WTC11 (cell line): ENCODE data around the gene WIPF3. TPM values are rescaled to one million over a fixed set of nuclear protein-coding genes. Genes with fewer than 3 reads are reported as not detected.

ENCODE experiments used
- ATAC-seq: fragments of 200-7000 bp; cut with Tn5 transposase; 2 replicates; pipeline ENCODE4 v1.10.0; 2021; ENCODE audit warnings: mild to moderate bottlenecking, moderate library complexity
- CTCF ChIA-PET: fragments of 300-600 bp; sonication (Branson Sonifier 250); formaldehyde crosslinking; loops from one replicate; lab custom pipeline; 2021; ENCODE audit warnings: antibody characterized with exemption; lab: Charles Lee
- POLR2A ChIA-PET: fragments of 350-600 bp; sonication (Branson Sonifier 250); formaldehyde crosslinking; loops from one replicate; lab custom pipeline; 2021; ENCODE audit warnings: antibody characterized with exemption; lab: Charles Lee
- DNase-seq: peaks from one replicate; pipeline ENCODE4 v3.0.0; 2021; ENCODE audit warnings: low spot score
- H3K27ac Mint-ChIP-seq: 2 replicates; pipeline ENCODE4 v1.8.0; 2021; ENCODE audit warnings: mixed read lengths
- H3K27me3 Mint-ChIP-seq: 2 replicates; pipeline ENCODE4 v1.8.0; 2021; ENCODE audit warnings: low read depth, mild to moderate bottlenecking, moderate library complexity, mixed read lengths
- H3K36me3 Mint-ChIP-seq: 2 replicates; pipeline ENCODE4 v1.8.0; 2021; ENCODE audit warnings: mixed read lengths
- H3K4me1 Mint-ChIP-seq: 2 replicates; pipeline ENCODE4 v1.8.0; 2022; ENCODE audit warnings: mixed read lengths
- H3K4me3 Mint-ChIP-seq: 2 replicates; pipeline ENCODE4 v1.8.0; 2021; ENCODE audit warnings: mild to moderate bottlenecking, moderate library complexity, mixed read lengths
- H3K9me3 Mint-ChIP-seq: 2 replicates; pipeline ENCODE4 v1.8.0; 2021; ENCODE audit warnings: mixed read lengths
- CREM ChIP-seq: sonication (generic); formaldehyde crosslinking; IDR thresholded peaks from 2 replicates; pipeline ENCODE4 v1.8.1; 2022; ENCODE audit warnings: mild to moderate bottlenecking, missing genetic modification reagents, moderate library complexity
- FOXK1 ChIP-seq: sonication (generic); formaldehyde crosslinking; IDR thresholded peaks from 2 replicates; pipeline ENCODE4 v1.8.0; 2022; ENCODE audit warnings: mild to moderate bottlenecking, moderate library complexity, missing genetic modification reagents
- GRHL2 ChIP-seq: fragments of 250-450 bp; sonication (Bioruptor Pico); IDR thresholded peaks from 2 replicates; pipeline ENCODE4 v1.8.0; 2022; ENCODE audit warnings: mild to moderate bottlenecking, moderate library complexity; ENCODE audit not compliant: insufficient replicate concordance, severe bottlenecking
- JAZF1 ChIP-seq: fragments of 250-450 bp; sonication (Bioruptor Pico); IDR thresholded peaks from 2 replicates; pipeline ENCODE4 v1.9.0; 2021; ENCODE audit warnings: moderate library complexity, mild to moderate bottlenecking, inconsistent platforms
- JUN ChIP-seq: sonication (generic); formaldehyde crosslinking; IDR thresholded peaks from 2 replicates; pipeline ENCODE4 v1.8.0; 2023; ENCODE audit warnings: mild to moderate bottlenecking, missing genetic modification reagents
- NFE2L1 ChIP-seq: sonication (generic); formaldehyde crosslinking; IDR thresholded peaks from 2 replicates; pipeline ENCODE4 v1.8.1; 2023; ENCODE audit warnings: missing genetic modification reagents
- NR2C2 ChIP-seq: sonication (generic); formaldehyde crosslinking; IDR thresholded peaks from 2 replicates; pipeline ENCODE4 v1.8.0; 2022; ENCODE audit warnings: mild to moderate bottlenecking, missing genetic modification reagents
- PRRX2 ChIP-seq: fragments of 250-450 bp; sonication (Bioruptor Pico); IDR thresholded peaks from 2 replicates; pipeline ENCODE4 v1.8.0; 2021; ENCODE audit warnings: mild to moderate bottlenecking
- SOX15 ChIP-seq: fragments of 250-450 bp; sonication (Bioruptor Pico); IDR thresholded peaks from 2 replicates; pipeline ENCODE4 v1.9.0; 2021; ENCODE audit warnings: mild to moderate bottlenecking
- TCF7 ChIP-seq: sonication (generic); formaldehyde crosslinking; IDR thresholded peaks from 2 replicates; pipeline ENCODE4 v1.8.0; 2022; ENCODE audit warnings: mild to moderate bottlenecking, low read depth, missing genetic modification reagents, moderate library complexity
- ZNF121 ChIP-seq: sonication (generic); formaldehyde crosslinking; IDR thresholded peaks from 2 replicates; pipeline ENCODE4 v1.8.0; 2023; ENCODE audit warnings: missing genetic modification reagents
- total RNA-seq: library from RNA; stranded (reverse); gene quantifications from 3 replicates; pipeline ENCODE4 v1.2.3, GENCODE V29; 2021
- TF ChIP-seq, protein P1 (sequence below): fragments of 250-450 bp; sonication (Bioruptor Pico); IDR thresholded peaks from 2 replicates; pipeline ENCODE4 v1.9.0; 2021; ENCODE audit warnings: mild to moderate bottlenecking
- TF ChIP-seq, protein P2 (sequence below): sonication (generic); formaldehyde crosslinking; IDR thresholded peaks from 2 replicates; pipeline ENCODE4 v1.8.0; 2022; ENCODE audit warnings: mild to moderate bottlenecking, missing genetic modification reagents
- TF ChIP-seq, protein P3 (sequence below): sonication (generic); formaldehyde crosslinking; IDR thresholded peaks from 2 replicates; pipeline ENCODE4 v1.8.0; 2022; ENCODE audit warnings: missing genetic modification reagents
- TF ChIP-seq, protein P4 (sequence below): sonication (generic); formaldehyde crosslinking; IDR thresholded peaks from 2 replicates; pipeline ENCODE4 v1.8.1; 2022; ENCODE audit warnings: missing genetic modification reagents, borderline replicate concordance
- TF ChIP-seq, protein P5 (sequence below): sonication (generic); formaldehyde crosslinking; IDR thresholded peaks from 2 replicates; pipeline ENCODE4 v1.8.0; 2022; ENCODE audit warnings: mild to moderate bottlenecking, missing genetic modification reagents

Gene WIPF3
- total RNA-seq, 1 experiment from 2014 or later: 9.9 TPM

DNA sequence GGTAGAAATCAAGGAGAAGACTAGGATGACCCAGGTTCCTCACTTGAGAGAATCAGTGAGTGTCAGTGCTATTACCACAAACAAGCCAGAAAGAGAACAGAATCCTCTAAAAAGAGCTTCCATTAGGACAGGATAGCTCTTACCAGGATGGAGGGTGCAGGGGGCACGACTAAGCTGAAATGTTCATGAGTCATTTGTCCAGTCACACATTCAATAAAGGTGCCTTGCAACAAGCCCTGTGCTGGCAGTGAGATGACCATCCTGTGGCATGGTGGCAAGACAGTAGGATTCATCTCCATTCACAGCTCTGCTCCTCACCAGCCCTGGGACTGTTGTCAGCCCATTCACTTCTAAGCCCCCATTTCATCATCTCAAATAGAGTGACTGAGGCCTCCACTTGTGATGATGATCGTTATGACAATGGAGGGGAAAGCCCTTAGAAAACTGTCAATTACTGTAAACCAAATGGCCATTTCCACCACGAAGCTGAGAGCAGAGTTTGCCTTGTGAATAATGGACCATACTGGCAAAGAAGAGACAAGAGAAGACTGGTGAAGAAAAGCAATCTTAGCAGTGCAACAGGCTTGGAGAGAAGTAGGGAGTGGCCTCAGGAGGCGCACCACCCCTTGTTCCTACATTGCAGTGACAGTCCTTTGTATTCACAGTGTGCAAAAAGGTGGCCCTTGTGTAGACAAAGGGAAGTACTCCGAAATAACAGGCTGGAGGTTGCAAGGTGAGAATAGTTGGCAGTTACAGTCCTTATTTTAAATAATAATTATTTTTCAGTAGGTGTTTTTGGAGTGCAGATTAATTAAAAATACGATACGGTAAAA, 9.0 kb upstream of the WIPF3 start:
- CTCF ChIA-PET: interaction anchor here (1.0 kb wide), 1 partner anchor 367 kb away, joined by 3 read pairs; no protein-coding TSS in a partner anchor
- no peak for ATAC-seq

More for the DNA sequence above, 9.0 kb upstream of the WIPF3 start:
- no peaks in the 10 kb centered on the region for H3K36me3 Mint-ChIP-seq
- TF ChIP-seq FOXK1 (no peak), PRRX2 (no peak), ZNF121 (CRISPR knock-in tag) (no peak), TCF7 (no peak), NR2C2 (CRISPR knock-in tag) (no peak), GRHL2 (CRISPR knock-in tag) (no peak), JUN (CRISPR knock-in tag) (no peak), JAZF1 (CRISPR knock-in tag) (no peak), NFE2L1 (CRISPR knock-in tag) (no peak), SOX15 (CRISPR knock-in tag) (no peak), CREM (CRISPR knock-in tag) (no peak)
- TF ChIP-seq, protein P1, sequence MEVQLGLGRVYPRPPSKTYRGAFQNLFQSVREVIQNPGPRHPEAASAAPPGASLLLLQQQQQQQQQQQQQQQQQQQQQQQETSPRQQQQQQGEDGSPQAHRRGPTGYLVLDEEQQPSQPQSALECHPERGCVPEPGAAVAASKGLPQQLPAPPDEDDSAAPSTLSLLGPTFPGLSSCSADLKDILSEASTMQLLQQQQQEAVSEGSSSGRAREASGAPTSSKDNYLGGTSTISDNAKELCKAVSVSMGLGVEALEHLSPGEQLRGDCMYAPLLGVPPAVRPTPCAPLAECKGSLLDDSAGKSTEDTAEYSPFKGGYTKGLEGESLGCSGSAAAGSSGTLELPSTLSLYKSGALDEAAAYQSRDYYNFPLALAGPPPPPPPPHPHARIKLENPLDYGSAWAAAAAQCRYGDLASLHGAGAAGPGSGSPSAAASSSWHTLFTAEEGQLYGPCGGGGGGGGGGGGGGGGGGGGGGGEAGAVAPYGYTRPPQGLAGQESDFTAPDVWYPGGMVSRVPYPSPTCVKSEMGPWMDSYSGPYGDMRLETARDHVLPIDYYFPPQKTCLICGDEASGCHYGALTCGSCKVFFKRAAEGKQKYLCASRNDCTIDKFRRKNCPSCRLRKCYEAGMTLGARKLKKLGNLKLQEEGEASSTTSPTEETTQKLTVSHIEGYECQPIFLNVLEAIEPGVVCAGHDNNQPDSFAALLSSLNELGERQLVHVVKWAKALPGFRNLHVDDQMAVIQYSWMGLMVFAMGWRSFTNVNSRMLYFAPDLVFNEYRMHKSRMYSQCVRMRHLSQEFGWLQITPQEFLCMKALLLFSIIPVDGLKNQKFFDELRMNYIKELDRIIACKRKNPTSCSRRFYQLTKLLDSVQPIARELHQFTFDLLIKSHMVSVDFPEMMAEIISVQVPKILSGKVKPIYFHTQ (CRISPR knock-in tag): no peak
- TF ChIP-seq, protein P2, sequence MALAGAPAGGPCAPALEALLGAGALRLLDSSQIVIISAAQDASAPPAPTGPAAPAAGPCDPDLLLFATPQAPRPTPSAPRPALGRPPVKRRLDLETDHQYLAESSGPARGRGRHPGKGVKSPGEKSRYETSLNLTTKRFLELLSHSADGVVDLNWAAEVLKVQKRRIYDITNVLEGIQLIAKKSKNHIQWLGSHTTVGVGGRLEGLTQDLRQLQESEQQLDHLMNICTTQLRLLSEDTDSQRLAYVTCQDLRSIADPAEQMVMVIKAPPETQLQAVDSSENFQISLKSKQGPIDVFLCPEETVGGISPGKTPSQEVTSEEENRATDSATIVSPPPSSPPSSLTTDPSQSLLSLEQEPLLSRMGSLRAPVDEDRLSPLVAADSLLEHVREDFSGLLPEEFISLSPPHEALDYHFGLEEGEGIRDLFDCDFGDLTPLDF (CRISPR knock-in tag): no peak
- TF ChIP-seq, protein P3, sequence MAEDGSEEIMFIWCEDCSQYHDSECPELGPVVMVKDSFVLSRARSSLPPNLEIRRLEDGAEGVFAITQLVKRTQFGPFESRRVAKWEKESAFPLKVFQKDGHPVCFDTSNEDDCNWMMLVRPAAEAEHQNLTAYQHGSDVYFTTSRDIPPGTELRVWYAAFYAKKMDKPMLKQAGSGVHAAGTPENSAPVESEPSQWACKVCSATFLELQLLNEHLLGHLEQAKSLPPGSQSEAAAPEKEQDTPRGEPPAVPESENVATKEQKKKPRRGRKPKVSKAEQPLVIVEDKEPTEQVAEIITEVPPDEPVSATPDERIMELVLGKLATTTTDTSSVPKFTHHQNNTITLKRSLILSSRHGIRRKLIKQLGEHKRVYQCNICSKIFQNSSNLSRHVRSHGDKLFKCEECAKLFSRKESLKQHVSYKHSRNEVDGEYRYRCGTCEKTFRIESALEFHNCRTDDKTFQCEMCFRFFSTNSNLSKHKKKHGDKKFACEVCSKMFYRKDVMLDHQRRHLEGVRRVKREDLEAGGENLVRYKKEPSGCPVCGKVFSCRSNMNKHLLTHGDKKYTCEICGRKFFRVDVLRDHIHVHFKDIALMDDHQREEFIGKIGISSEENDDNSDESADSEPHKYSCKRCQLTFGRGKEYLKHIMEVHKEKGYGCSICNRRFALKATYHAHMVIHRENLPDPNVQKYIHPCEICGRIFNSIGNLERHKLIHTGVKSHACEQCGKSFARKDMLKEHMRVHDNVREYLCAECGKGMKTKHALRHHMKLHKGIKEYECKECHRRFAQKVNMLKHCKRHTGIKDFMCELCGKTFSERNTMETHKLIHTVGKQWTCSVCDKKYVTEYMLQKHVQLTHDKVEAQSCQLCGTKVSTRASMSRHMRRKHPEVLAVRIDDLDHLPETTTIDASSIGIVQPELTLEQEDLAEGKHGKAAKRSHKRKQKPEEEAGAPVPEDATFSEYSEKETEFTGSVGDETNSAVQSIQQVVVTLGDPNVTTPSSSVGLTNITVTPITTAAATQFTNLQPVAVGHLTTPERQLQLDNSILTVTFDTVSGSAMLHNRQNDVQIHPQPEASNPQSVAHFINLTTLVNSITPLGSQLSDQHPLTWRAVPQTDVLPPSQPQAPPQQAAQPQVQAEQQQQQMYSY (CRISPR knock-in tag): no peak
- TF ChIP-seq, protein P4, sequence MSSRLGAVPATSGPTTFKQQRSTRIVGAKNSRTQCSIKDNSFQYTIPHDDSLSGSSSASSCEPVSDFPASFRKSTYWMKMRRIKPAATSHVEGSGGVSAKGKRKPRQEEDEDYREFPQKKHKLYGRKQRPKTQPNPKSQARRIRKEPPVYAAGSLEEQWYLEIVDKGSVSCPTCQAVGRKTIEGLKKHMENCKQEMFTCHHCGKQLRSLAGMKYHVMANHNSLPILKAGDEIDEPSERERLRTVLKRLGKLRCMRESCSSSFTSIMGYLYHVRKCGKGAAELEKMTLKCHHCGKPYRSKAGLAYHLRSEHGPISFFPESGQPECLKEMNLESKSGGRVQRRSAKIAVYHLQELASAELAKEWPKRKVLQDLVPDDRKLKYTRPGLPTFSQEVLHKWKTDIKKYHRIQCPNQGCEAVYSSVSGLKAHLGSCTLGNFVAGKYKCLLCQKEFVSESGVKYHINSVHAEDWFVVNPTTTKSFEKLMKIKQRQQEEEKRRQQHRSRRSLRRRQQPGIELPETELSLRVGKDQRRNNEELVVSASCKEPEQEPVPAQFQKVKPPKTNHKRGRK (CRISPR knock-in tag): no peak
- TF ChIP-seq, protein P5, sequence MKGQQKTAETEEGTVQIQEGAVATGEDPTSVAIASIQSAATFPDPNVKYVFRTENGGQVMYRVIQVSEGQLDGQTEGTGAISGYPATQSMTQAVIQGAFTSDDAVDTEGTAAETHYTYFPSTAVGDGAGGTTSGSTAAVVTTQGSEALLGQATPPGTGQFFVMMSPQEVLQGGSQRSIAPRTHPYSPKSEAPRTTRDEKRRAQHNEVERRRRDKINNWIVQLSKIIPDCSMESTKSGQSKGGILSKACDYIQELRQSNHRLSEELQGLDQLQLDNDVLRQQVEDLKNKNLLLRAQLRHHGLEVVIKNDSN (CRISPR knock-in tag): no peak
- POLR2A ChIA-PET: no interaction called here
- no peak overlapping the region for H3K27ac Mint-ChIP-seq
- no peak overlapping the region for H3K4me3 Mint-ChIP-seq
- no peak for DNase-seq
- no peaks in the 10 kb centered on the region for H3K9me3 Mint-ChIP-seq
- peaks cover 28% of the 10 kb centered on the region for H3K4me1 Mint-ChIP-seq
- peaks cover 3% of the 10 kb centered on the region for H3K27me3 Mint-ChIP-seq
